Fibroblast of villous mesenchyme (primary cell): ENCODE results near the gene FRAS1. TPM values are rescaled to one million over a fixed set of nuclear protein-coding genes. Genes with fewer than 3 reads are reported as not detected.
A peak's percentile ranks its signal among the peaks of the same experiment; 100 is the strongest.

Experiments
- DNase-seq: peaks from one replicate; pipeline ENCODE4 v3.0.0-alpha.2; 2010; ENCODE audit warnings: low read depth
- H3K4me3 ChIP-seq: 2 replicates; pipeline ENCODE4 v1.5.1; 2011; ENCODE audit warnings: low read depth, mild to moderate bottlenecking, low read length
- total RNA-seq: library from RNA; depleted of rRNA; stranded (reverse); fragments of >200 nt; gene quantifications from 2 replicates; pipeline ENCODE4 v1.2.3, GENCODE V29; 2012
- TF ChIP-seq, protein P1 (sequence below): IDR thresholded peaks from 2 replicates; pipeline ENCODE4 v1.5.1; 2012; ENCODE audit warnings: low read depth, mild to moderate bottlenecking, low read length; ENCODE audit not compliant: insufficient read depth

Gene FRAS1
- total RNA-seq, 1 donor: 1.3 TPM

DNA sequence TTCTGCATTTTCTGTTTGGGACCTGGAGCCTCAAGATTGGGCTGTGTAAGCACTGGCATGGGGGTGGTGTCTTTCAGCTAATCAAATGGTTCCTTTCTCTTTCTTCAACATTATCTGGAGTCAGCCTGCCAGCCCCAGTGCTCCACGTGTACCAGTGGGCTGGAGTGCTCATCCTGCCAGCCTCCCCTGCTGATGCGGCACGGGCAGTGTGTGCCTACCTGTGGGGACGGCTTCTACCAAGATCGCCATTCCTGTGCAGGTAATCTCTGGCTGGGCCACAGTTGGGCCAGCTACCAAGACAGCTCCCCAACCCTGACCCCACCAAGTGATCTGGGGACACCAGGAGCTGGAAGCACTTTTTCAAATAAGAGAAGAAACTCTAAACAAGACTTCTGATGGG, 229.2 kb downstream of the FRAS1 start:
- no peak for DNase-seq
- no peak overlapping the region for H3K4me3 ChIP-seq
- TF ChIP-seq, protein P1, sequence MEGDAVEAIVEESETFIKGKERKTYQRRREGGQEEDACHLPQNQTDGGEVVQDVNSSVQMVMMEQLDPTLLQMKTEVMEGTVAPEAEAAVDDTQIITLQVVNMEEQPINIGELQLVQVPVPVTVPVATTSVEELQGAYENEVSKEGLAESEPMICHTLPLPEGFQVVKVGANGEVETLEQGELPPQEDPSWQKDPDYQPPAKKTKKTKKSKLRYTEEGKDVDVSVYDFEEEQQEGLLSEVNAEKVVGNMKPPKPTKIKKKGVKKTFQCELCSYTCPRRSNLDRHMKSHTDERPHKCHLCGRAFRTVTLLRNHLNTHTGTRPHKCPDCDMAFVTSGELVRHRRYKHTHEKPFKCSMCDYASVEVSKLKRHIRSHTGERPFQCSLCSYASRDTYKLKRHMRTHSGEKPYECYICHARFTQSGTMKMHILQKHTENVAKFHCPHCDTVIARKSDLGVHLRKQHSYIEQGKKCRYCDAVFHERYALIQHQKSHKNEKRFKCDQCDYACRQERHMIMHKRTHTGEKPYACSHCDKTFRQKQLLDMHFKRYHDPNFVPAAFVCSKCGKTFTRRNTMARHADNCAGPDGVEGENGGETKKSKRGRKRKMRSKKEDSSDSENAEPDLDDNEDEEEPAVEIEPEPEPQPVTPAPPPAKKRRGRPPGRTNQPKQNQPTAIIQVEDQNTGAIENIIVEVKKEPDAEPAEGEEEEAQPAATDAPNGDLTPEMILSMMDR: no peak

GRCh38 chr4:78288327-78288726, 231.2 kb downstream of the FRAS1 start:
- peak; percentile 16 for DNase-seq
- no peak overlapping the region for H3K4me3 ChIP-seq
- TF ChIP-seq, protein P1: no peak

DNA sequence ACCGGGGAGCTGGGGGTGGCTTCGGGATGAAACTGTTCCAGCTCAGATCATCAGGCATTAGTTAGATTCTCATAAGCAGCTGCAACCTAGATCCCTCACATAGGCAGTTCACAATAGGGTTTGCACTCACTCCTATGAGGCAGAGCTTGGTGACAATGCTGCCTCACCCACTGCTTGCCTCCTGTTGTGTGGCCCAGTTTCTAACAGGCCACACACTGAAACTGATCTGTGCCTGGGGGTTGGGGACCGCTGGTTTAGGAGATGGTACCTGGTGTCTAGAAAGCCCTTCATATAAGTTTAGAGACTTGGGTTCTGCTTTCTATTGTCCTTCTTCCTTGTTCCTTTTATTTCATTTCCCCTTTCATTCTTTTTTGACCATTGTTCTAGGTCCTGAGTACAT, 234.2 kb downstream of the FRAS1 start:
- no peak overlapping the region for H3K4me3 ChIP-seq
- DNase-seq: no peak
- TF ChIP-seq, protein P1: no peak

DNA sequence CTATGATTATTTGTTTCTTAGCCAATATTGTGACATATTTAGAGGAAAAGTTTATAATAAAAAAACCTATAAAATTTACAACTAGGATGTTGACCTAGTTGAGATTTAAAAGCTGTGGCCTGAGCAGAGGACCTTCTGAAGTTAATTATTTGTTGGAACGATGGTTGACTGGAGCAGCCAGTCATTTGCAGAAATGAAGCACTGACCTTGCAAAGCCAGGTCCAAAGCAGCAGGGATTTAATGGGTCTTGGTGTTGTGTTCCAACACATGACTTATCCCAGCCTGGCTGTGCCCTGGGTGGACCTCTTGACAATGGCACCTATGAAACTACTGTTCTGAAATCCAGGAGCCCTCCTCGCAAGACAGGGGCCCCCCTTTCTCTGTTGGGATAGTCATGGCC, 235.2 kb downstream of the FRAS1 start:
- TF ChIP-seq, protein P1: no peak
- no peak for DNase-seq
- no peak overlapping the region for H3K4me3 ChIP-seq

GRCh38 chr4:78292856-78293255, 235.7 kb downstream of the FRAS1 start:
- DNase-seq: no peak
- TF ChIP-seq, protein P1: no peak
- no peak overlapping the region for H3K4me3 ChIP-seq

DNA sequence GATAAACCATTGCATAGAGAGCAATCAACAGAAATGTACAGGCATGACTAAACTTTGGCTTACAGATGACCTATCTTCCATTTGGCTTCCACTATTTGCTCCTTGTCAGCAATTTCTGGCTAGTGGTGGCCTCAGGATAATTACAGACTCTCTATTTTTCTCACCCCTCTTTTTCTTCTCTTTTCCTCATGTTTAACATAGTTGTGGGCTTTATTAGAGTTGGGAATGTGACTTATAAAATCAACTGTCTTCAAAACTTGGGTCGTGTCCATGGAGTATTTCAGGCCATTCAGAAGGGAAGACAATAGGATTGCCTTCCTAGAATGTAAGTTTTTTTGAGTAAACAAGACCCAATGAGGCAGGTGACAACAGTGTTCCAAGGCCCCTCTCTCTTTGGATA, 236.2 kb downstream of the FRAS1 start:
- no peak overlapping the region for H3K4me3 ChIP-seq
- TF ChIP-seq, protein P1: no peak
- peak; percentile 42 for DNase-seq

GRCh38 chr4:78293821-78294301, 236.7 kb downstream of the FRAS1 start:
- TF ChIP-seq, protein P1: no peak
- peak; percentile 52 for DNase-seq
- H3K4me3 ChIP-seq: no peak overlapping the region
